Breast epithelium (tissue), 4 donors: ENCODE data around the gene KIF3B. TPM values are rescaled to one million over a fixed set of nuclear protein-coding genes. Genes with fewer than 3 reads are reported as not detected.

Source experiments
- DNase-seq, 2 donors: peaks; one replicate each; pipeline ENCODE4 v3.0.0-alpha.2; 2019; ENCODE audit warnings: low spot score in 2 of 2
- H3K27ac ChIP-seq, 2 donors: fragments of 200-600 bp; sonication (generic) in 1 of 2; one replicate each; pipeline ENCODE4 v1.5.1; 2016 to 2019; ENCODE audit warnings: mild to moderate bottlenecking in 1 of 2
- H3K27me3 ChIP-seq, 2 donors: fragments of 200-600 bp; sonication (generic) in 1 of 2; one replicate each; pipeline versions ENCODE4 v1.5.1 to v1.6.0; 2017 to 2019; ENCODE audit warnings: control low read depth in 1 of 2, mild to moderate bottlenecking in 1 of 2
- H3K36me3 ChIP-seq: fragments of 200-600 bp; one replicate; pipeline ENCODE4 v1.5.1; 2019
- H3K4me1 ChIP-seq, 2 donors: fragments of 200-600 bp; sonication (generic); one replicate each; pipeline ENCODE4 v1.5.1; 2016 to 2019; ENCODE audit warnings: control low read depth in 1 of 2
- H3K4me3 ChIP-seq, 3 donors: fragments of 200-600 bp; sonication (generic); 1 replicate in 2 of 3; 2 replicates in 1 of 3; pipeline ENCODE4 v1.5.1; 2016 to 2019; ENCODE audit warnings: mild to moderate bottlenecking in 3 of 3, moderate library complexity in 2 of 3
- H3K9me3 ChIP-seq, 2 donors: fragments of 200-600 bp; sonication (generic) in 1 of 2; one replicate each; pipeline ENCODE4 v1.5.1; 2016 to 2019; ENCODE audit warnings: control low read depth in 1 of 2
- CTCF ChIP-seq, 3 donors: fragments of 450-650 bp; IDR thresholded peaks; one replicate each; pipeline ENCODE4 v1.5.1; 2016 to 2017; ENCODE audit warnings: antibody characterized with exemption in 3 of 3, mild to moderate bottlenecking in 3 of 3, moderate library complexity in 3 of 3
- POLR2A ChIP-seq: fragments of 450-650 bp; IDR thresholded peaks from one replicate; pipeline ENCODE4 v1.6.1; 2016; ENCODE audit warnings: antibody characterized with exemption, mild to moderate bottlenecking, moderate library complexity
- POLR2AphosphoS5 ChIP-seq, 3 donors: sonication (generic); formaldehyde crosslinking; IDR thresholded peaks; one replicate each; pipeline ENCODE4 v1.6.1; 2017; ENCODE audit warnings: antibody characterized with exemption in 3 of 3
- intact Hi-C: fragments of 100-400 bp; cut with DNase I; formaldehyde crosslinking; loops from one replicate; pipeline ENCODE4 v1.15.1; 2023; ENCODE audit warnings: low total_unique reads
- total RNA-seq, 3 donors: library from RNA; depleted of rRNA; stranded (reverse); fragments of >200 nt; gene quantifications; one replicate each; pipeline ENCODE4 v1.1.0, GENCODE V29; 2016

KIF3B gene
- total RNA-seq, 3 donors from 2014 or later: 23.7 to 28.6 (median 24.6) TPM

- DNase-seq: peak; percentile 57 to 67
- peak overlapping the region; percentile 81 to 96 (median 83) for H3K4me3 ChIP-seq
- no peaks in the 10 kb centered on the region for H3K27me3 ChIP-seq
- intact Hi-C loops: no loop called here
- peak overlapping the region; percentile 97 to 99 for H3K27ac ChIP-seq
- H3K36me3 ChIP-seq: no peaks in the 10 kb centered on the region
- H3K4me1 ChIP-seq: no peaks in the 10 kb centered on the region
- TF ChIP-seq POLR2A: no peak
- peak in 2 of 3 donors; percentile 26 to 28 for TF ChIP-seq POLR2AphosphoS5 (IDR thresholded peaks at IDR 0.05)
- H3K9me3 ChIP-seq: no peaks in the 10 kb centered on the region
Observed at GRCh38 chr20:32358883-32359632, 81.6 kb downstream of the KIF3B start.

DNA sequence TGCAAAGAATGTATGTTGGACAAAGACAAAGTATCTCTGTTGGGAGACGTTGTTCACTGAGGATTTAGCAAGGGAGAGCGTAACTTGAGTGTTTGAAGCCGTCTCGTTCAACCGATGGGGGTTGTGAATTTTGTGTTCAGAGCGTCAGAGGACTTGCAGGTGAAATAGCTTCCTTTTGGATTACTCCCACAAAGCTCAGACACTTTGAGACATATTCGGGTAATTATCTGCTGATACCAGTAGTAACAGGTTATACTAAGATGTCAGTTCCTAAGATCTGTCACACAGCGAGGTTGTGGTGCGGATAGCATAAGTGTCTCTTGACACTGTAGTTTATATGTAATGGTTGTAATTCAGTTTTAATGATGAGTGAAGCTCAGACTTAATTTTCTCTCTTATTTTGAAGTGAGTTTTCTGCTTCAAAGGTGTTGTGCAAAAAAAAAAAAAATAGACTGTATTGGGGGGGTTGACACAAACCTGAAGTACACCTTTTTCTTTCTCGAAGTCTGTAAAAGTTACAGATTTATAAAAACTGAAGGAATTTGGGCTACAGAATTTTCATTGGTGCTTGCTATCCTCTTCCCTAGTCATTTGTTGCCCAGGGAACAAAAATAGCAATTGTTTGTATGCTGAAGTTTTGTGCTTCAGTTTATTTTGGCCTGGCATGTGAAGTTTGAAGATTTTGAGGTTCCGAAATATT is 82.3 kb downstream of the KIF3B start:
- intact Hi-C loops: no loop called here

DNA sequence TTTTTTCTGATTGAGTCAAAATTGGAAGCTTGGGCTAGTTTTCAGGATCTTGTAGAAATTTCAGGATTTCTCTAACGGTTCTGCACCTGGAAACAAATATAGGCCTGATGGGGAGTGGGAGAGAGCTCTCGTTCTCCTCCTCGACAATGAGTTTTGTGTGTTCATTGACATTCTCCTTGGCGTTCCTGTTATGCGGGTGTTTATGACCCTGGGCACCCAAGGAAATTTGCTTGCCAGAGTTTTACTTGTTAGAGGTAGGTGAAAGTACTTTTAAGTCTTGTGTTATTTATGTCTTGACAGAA is 82.8 kb downstream of the KIF3B start:
- peak overlapping the region; percentile 2 to 97 for H3K27ac ChIP-seq
- TF ChIP-seq POLR2A (no peak), CTCF (IDR thresholded peaks at IDR 0.05) (no peak), POLR2AphosphoS5 (IDR thresholded peaks at IDR 0.05) (no peak)
- intact Hi-C loops: no loop called here

More for the DNA sequence above, 82.3 kb downstream of the KIF3B start:
- H3K4me3 ChIP-seq: peak overlapping the region; percentile 81 to 96 (median 83)
- H3K36me3 ChIP-seq: no peaks in the 10 kb centered on the region
- no peak for TF ChIP-seq POLR2A
- TF ChIP-seq CTCF (IDR thresholded peaks at IDR 0.05): no peak
- TF ChIP-seq POLR2AphosphoS5 (IDR thresholded peaks at IDR 0.05): no peak
- no peaks in the 10 kb centered on the region for H3K9me3 ChIP-seq
- no peak for DNase-seq
- H3K4me1 ChIP-seq: peaks cover 0 to 4% of the 10 kb centered on the region in 2 donors
- no peaks in the 10 kb centered on the region for H3K27me3 ChIP-seq
- H3K27ac ChIP-seq: peak overlapping the region; percentile 97 to 99

DNA sequence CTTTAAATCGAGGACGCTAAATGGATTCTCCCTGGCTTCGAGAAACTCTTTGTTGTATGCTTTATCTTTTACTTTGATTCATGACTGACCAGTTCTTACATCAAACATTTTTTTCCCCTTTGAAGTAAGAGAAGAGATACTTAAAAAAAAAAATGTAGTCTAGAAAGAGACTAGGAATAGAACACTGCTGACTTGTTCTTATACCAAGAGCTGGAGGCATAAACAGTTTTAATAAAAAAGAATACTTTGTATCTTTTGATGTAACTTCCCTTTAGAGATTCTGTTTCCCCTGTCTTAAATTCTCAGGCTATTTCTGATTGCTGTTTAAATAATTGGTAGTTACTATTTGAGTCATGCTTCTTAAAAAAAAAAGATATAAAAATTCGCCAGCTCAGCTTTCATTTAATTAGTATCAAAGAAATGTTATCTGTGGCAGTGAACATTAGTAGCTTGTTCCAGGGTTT is 85.5 kb downstream of the KIF3B start:
- Histone ChIP-seq H3K27ac (peak overlapping the region in 1 of 2 donors; percentile 38), H3K27me3 (no peaks in the 10 kb centered on the region), H3K4me1 (peaks cover 0 to 13% of the 10 kb centered on the region in 2 donors), H3K4me3 (no peak overlapping the region), H3K36me3 (no peaks in the 10 kb centered on the region), H3K9me3 (no peaks in the 10 kb centered on the region)
- DNase-seq: no peak
- TF ChIP-seq POLR2AphosphoS5 (IDR thresholded peaks at IDR 0.05) (no peak), CTCF (IDR thresholded peaks at IDR 0.05) (no peak), POLR2A (no peak)
- intact Hi-C loops: no loop called here

More for the DNA sequence above, 82.8 kb downstream of the KIF3B start:
- H3K27me3 ChIP-seq: no peaks in the 10 kb centered on the region
- H3K9me3 ChIP-seq: no peaks in the 10 kb centered on the region
- peaks cover 0 to 8% of the 10 kb centered on the region in 2 donors for H3K4me1 ChIP-seq
- H3K4me3 ChIP-seq: peak overlapping the region; percentile 81 to 96 (median 83)
- H3K36me3 ChIP-seq: no peaks in the 10 kb centered on the region
- DNase-seq: no peak

- H3K9me3 ChIP-seq: no peaks in the 10 kb centered on the region
- TF ChIP-seq POLR2AphosphoS5 (IDR thresholded peaks at IDR 0.05) (no peak), CTCF (IDR thresholded peaks at IDR 0.05) (no peak), POLR2A (no peak)
- H3K4me3 ChIP-seq: no peak overlapping the region
- DNase-seq: no peak
- no peaks in the 10 kb centered on the region for H3K36me3 ChIP-seq
- no peaks in the 10 kb centered on the region for H3K27me3 ChIP-seq
- intact Hi-C loops: no loop called here
- H3K27ac ChIP-seq: peak overlapping the region in 1 of 2 donors; percentile 38
- peaks cover 0 to 13% of the 10 kb centered on the region in 2 donors for H3K4me1 ChIP-seq
Observed at GRCh38 chr20:32363492-32363891, 86.0 kb downstream of the KIF3B start.
